ENCODE results near the gene ASXL2. TPM values are rescaled to one million over a fixed set of nuclear protein-coding genes. Genes with fewer than 3 reads are reported as not detected.
"Not testable (repeated sequence)": the region's sequence is repeated elsewhere in the genome, so short reads cannot be mapped to it uniquely, and the experiment has no call there.

Gene ASXL2
- total RNA-seq, 4 donors from 2014 or later, result 19.2 to 23.5 (median 20.4) TPM

- intact Hi-C loops (cut with DNase I), result no loop called here
- Histone ChIP-seq H3K36me3 (no peaks in the 10 kb centered on the region), H3K27ac (no peak overlapping the region), H3K4me1 (no peaks in the 10 kb centered on the region), H3K27me3 (no peaks in the 10 kb centered on the region), H3K9me3 (no peaks in the 10 kb centered on the region), H3K4me3 (replicated peaks in 1 of 3) (no peak overlapping the region)
- no peak for DNase-seq
- 82 to 92% methylated on average over 2 of the region's 2 CpGs for WGBS, 2 donors
- TF ChIP-seq POLR2A (IDR thresholded peaks at IDR 0.05) (no peak), CTCF (IDR thresholded peaks at IDR 0.05) (no peak)
Observed at GRCh38 chr2:25905126-25905525, 26.8 kb upstream of the ASXL2 start.

- Histone ChIP-seq H3K4me1 (no peaks in the 10 kb centered on the region), H3K9me3 (no peaks in the 10 kb centered on the region), H3K36me3 (no peaks in the 10 kb centered on the region), H3K27me3 (no peaks in the 10 kb centered on the region), H3K4me3 (replicated peaks in 1 of 3) (no peak overlapping the region), H3K27ac (no peak overlapping the region)
- no peak for TF ChIP-seq CTCF (IDR thresholded peaks at IDR 0.05)
- TF ChIP-seq POLR2A (IDR thresholded peaks at IDR 0.05), result no peak
- intact Hi-C loops (cut with DNase I), result no loop called here
- 85 to 93% methylated on average over 4 to 5 of the region's 5 CpGs for WGBS, 2 donors
- no peak for DNase-seq
Observed at GRCh38 chr2:25903216-25903776, 25.0 kb upstream of the ASXL2 start.

GRCh38 chr2:25899404-25899970 lies 21.2 kb upstream of the ASXL2 start:
- intact Hi-C loops (cut with DNase I), result no loop called here
- 73 to 79% methylated on average over 9 to 11 of the region's 11 CpGs for WGBS, 2 donors
- H3K36me3 ChIP-seq, result no peaks in the 10 kb centered on the region
- H3K4me3 ChIP-seq (replicated peaks in 1 of 3), result no peak overlapping the region
- no peaks in the 10 kb centered on the region for H3K27me3 ChIP-seq
- no peaks in the 10 kb centered on the region for H3K4me1 ChIP-seq
- H3K9me3 ChIP-seq, result no peaks in the 10 kb centered on the region
- no peak overlapping the region for H3K27ac ChIP-seq
- DNase-seq, result no peak
- TF ChIP-seq POLR2A (IDR thresholded peaks at IDR 0.05), result no peak
- TF ChIP-seq CTCF (IDR thresholded peaks at IDR 0.05), result no peak

GRCh38 chr2:25897506-25897905 lies 19.2 kb upstream of the ASXL2 start:
- intact Hi-C loops (cut with DNase I), result no loop called here
- no peak for DNase-seq
- Histone ChIP-seq H3K4me1 (no peaks in the 10 kb centered on the region), H3K36me3 (no peaks in the 10 kb centered on the region), H3K9me3 (no peaks in the 10 kb centered on the region), H3K4me3 (replicated peaks in 1 of 3) (no peak overlapping the region), H3K27me3 (no peaks in the 10 kb centered on the region), H3K27ac (no peak overlapping the region)
- TF ChIP-seq POLR2A (IDR thresholded peaks at IDR 0.05), result no peak
- no peak for TF ChIP-seq CTCF (IDR thresholded peaks at IDR 0.05)
- 68 to 76% methylated on average over 4 of the region's 4 CpGs for WGBS, 2 donors

DNA sequence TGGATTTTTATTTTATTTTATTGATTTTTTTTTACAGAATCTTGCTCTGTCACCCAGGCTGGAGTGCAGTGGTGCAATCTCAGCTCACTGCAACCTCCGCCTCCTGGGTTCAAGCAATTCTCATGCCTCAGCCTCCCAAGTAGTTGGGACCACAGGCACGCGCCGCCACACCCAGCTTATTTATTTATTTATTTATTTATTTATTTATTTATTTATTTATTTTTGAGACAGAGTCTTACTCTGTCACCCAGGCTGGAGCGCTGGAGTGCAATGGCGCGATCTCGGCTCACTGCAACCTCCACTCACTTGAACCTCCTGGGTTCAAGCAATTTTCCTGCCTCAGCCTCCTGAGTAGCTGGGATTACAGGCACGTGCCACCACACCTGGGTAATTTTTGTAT lies 18.0 kb upstream of the ASXL2 start:
- H3K9me3 ChIP-seq; H3K4me3 ChIP-seq (replicated peaks in 1 of 3); H3K4me1 ChIP-seq; H3K27ac ChIP-seq; H3K27me3 ChIP-seq; intact Hi-C loops (cut with DNase I); DNase-seq; H3K36me3 ChIP-seq: not testable (repeated sequence)
- WGBS, 2 donors, result 71 to 86% methylated on average over 9 of the region's 9 CpGs
